ENCODE data around the gene AMZ2.

- TF ChIP-seq POLR2A (IDR thresholded peaks at IDR 0.05): no peak
- TF ChIP-seq, protein P1, sequence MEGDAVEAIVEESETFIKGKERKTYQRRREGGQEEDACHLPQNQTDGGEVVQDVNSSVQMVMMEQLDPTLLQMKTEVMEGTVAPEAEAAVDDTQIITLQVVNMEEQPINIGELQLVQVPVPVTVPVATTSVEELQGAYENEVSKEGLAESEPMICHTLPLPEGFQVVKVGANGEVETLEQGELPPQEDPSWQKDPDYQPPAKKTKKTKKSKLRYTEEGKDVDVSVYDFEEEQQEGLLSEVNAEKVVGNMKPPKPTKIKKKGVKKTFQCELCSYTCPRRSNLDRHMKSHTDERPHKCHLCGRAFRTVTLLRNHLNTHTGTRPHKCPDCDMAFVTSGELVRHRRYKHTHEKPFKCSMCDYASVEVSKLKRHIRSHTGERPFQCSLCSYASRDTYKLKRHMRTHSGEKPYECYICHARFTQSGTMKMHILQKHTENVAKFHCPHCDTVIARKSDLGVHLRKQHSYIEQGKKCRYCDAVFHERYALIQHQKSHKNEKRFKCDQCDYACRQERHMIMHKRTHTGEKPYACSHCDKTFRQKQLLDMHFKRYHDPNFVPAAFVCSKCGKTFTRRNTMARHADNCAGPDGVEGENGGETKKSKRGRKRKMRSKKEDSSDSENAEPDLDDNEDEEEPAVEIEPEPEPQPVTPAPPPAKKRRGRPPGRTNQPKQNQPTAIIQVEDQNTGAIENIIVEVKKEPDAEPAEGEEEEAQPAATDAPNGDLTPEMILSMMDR (IDR thresholded peaks at IDR 0.05): no peak
Observed at GRCh38 chr17:68231541-68231940, 16.3 kb upstream of the AMZ2 start.

All from testis (tissue), 2 donors.